Upper lobe of left lung (tissue), 6 donors: ENCODE results near the gene RNASE13. TPM values are rescaled to one million over a fixed set of nuclear protein-coding genes. Genes with fewer than 3 reads are reported as not detected.

Source experiments
- ATAC-seq, 2 donors: fragments of 200-7000 bp; cut with Tn5 transposase; one replicate each; pipeline ENCODE4 v1.9.1; 2022; ENCODE audit warnings: mild to moderate bottlenecking in 2 of 2, moderate library complexity in 2 of 2; ENCODE audit not compliant: low FRiP score in 2 of 2
- DNase-seq, 2 donors: peaks; one replicate each; pipeline ENCODE4 v3.0.0-alpha.2; 2019 to 2020
- H3K27ac ChIP-seq, 4 donors: fragments of 200-600 bp; sonication (generic); one replicate each; pipeline ENCODE4 v1.5.1; 2016 to 2019
- H3K27me3 ChIP-seq, 4 donors: fragments of 200-600 bp; sonication (generic); one replicate each; pipeline ENCODE4 v1.5.1; 2017 to 2019
- H3K36me3 ChIP-seq, 4 donors: fragments of 200-600 bp; sonication (generic); one replicate each; pipeline ENCODE4 v1.5.1; 2016 to 2019
- H3K4me1 ChIP-seq, 4 donors: fragments of 200-600 bp; sonication (generic); one replicate each; pipeline ENCODE4 v1.5.1; 2018 to 2019
- H3K4me3 ChIP-seq, 4 donors: fragments of 200-600 bp; sonication (generic); one replicate each; pipeline ENCODE4 v1.5.1; 2017 to 2019; ENCODE audit warnings: mild to moderate bottlenecking in 2 of 4, moderate library complexity in 1 of 4
- H3K9me3 ChIP-seq, 4 donors: fragments of 200-600 bp; sonication (generic); one replicate each; pipeline ENCODE4 v1.5.1; 2018 to 2019
- EP300 ChIP-seq, 4 donors: sonication (generic); formaldehyde crosslinking; IDR thresholded peaks; one replicate each; pipeline ENCODE4 v1.5.1; 2017; ENCODE audit warnings: antibody characterized with exemption in 4 of 4, control low read depth in 2 of 4
- POLR2A ChIP-seq, 4 donors: fragments of 450-650 bp; IDR thresholded peaks; one replicate each; pipeline ENCODE4 v1.5.1; 2016 to 2017; ENCODE audit warnings: antibody characterized with exemption in 4 of 4, mild to moderate bottlenecking in 2 of 4
- POLR2AphosphoS5 ChIP-seq, 2 donors: sonication (generic); formaldehyde crosslinking; IDR thresholded peaks; one replicate each; pipeline ENCODE4 v1.5.1; 2017; ENCODE audit warnings: antibody characterized with exemption in 2 of 2
- WGBS, 2 donors: methylation state at CpG; one replicate each; pipeline ENCODE4 v1.1.5; 2017 to 2018; 5-methylcytosine and 5-hydroxymethylcytosine counted together
- total RNA-seq, 6 donors: library from RNA; depleted of rRNA in 4 of 6; stranded (reverse); fragments of >200 nt in 4 of 6; gene quantifications; one replicate each; pipeline versions ENCODE4 v1.1.0 to v1.2.1, GENCODE V29; 2016 to 2021
- TF ChIP-seq, protein P1 (sequence below), 6 experiments: fragments of 450-650 bp in 4 of 6; fragments of 200-600 bp in 2 of 6; sonication (generic) in 2 of 6; IDR thresholded peaks; one replicate each; pipeline ENCODE4 v1.5.1; 2016 to 2019; ENCODE audit warnings: antibody characterized with exemption in 6 of 6
- donor health status: DM: no; HTN: no; CAD: no; lungs with moderate emphysema.
- donor health status: DM: no; HTN: yes; CAD: no; lungs with severe emphysema.

RNASE13 gene
- total RNA-seq, 6 donors from 2014 or later, result not detected

DNA sequence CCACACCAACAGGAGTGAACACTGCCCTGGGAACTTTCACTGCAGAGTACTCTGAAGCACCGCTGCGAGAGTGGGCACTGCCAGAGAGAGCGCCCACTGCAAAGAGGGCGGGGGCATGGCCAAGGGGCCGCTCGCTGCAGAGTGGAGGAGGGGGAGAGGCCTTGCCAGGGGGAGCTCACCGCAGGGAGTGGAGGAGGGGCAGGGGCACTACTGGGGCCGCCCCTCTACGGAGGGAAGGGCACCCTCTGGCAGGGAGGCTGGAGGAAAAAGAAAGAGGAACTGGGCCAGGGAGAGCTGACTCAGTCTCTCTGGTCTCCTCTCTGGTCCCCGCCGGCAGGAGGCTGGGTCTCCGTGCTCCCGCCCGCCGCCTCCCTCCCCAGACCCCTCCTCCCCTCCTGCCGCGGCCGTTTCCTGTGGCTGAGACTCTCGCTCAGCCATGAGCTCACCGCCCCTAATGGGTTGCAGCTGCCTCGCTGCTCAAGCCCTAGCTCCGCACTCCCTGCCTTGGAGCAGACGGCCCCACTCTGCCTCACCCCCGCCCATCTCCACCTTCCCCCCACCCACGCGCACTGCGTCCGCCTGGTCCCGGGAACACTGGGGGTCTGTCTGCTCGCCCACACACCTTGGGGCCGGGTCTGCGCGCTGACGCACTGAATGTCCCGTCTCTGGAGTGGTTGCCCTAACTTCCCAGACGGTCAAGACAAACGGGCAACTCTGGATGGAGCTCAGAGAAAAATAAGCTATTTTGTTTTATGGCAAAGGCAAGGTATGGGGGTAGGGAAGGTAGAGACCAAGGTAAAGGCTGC, 36.8 kb upstream of the RNASE13 start:
- H3K9me3 ChIP-seq, result no peaks in the 10 kb centered on the region
- DNase-seq (peak; percentile 81 to 91), ATAC-seq (peak; percentile 82 to 86)
- peak overlapping the region; percentile 74 to 84 (median 77) for H3K4me3 ChIP-seq
- peaks cover 31 to 46% (median 40%) of the 10 kb centered on the region in 4 donors for H3K4me1 ChIP-seq
- H3K36me3 ChIP-seq, result peaks cover 0 to 33% (median 14%) of the 10 kb centered on the region in 4 donors
- 1 to 2% methylated on average over 14 to 33 of the region's 37 CpGs for WGBS, 2 donors
- TF ChIP-seq POLR2A (IDR thresholded peaks at IDR 0.05) (no peak), EP300 (IDR thresholded peaks at IDR 0.05) (no peak), POLR2AphosphoS5 (IDR thresholded peaks at IDR 0.05) (peak in 1 of 2 donors; percentile 50)
- TF ChIP-seq, protein P1, sequence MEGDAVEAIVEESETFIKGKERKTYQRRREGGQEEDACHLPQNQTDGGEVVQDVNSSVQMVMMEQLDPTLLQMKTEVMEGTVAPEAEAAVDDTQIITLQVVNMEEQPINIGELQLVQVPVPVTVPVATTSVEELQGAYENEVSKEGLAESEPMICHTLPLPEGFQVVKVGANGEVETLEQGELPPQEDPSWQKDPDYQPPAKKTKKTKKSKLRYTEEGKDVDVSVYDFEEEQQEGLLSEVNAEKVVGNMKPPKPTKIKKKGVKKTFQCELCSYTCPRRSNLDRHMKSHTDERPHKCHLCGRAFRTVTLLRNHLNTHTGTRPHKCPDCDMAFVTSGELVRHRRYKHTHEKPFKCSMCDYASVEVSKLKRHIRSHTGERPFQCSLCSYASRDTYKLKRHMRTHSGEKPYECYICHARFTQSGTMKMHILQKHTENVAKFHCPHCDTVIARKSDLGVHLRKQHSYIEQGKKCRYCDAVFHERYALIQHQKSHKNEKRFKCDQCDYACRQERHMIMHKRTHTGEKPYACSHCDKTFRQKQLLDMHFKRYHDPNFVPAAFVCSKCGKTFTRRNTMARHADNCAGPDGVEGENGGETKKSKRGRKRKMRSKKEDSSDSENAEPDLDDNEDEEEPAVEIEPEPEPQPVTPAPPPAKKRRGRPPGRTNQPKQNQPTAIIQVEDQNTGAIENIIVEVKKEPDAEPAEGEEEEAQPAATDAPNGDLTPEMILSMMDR (IDR thresholded peaks at IDR 0.05), result peak in 1 of 6 experiments; percentile 7
- H3K27me3 ChIP-seq, result no peaks in the 10 kb centered on the region
- peak overlapping the region; percentile 86 to 96 (median 92) for H3K27ac ChIP-seq

DNA sequence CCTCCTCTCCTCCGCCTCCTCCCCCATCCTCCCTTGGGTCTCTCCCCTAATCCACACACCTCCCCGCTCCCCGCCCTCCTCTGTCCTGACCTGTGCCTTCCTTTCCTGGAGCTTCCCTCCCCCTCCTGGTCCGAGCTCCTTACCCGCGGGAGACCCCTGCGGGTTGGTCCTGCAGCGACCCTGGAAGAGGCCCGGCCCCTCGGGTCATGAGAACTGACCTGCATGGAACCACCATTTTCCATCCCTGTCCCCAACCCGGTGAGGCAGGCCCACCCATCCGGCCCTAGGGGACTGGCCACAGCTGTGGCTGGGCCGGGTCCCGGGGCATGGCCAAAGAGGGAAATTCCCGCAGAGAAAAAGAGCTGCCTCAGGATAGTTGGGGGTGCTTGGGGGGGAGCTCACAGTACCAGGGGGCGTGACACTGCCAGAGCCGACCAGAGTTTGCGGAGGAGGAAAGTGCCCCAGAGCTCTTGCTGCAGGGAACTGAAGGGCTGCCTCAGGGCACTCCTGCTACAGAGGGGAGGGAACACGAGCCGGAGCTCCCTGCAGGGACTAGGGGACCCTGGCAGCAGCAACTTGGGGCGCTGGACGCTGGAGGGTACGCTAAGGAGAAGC, 36.1 kb upstream of the RNASE13 start:
- peak overlapping the region; percentile 74 to 84 (median 77) for H3K4me3 ChIP-seq
- WGBS, 2 donors, result 0 to 2% methylated on average over 19 to 23 of the region's 23 CpGs
- H3K9me3 ChIP-seq, result no peaks in the 10 kb centered on the region
- no peaks in the 10 kb centered on the region for H3K27me3 ChIP-seq
- peak overlapping the region; percentile 86 to 96 (median 92) for H3K27ac ChIP-seq
- H3K36me3 ChIP-seq, result peaks cover 0 to 26% (median 9%) of the 10 kb centered on the region in 4 donors
- H3K4me1 ChIP-seq, result peaks cover 31 to 46% (median 40%) of the 10 kb centered on the region in 4 donors
- peak; percentile 46 to 81 for DNase-seq
- TF ChIP-seq POLR2AphosphoS5 (IDR thresholded peaks at IDR 0.05), result peak; percentile 3 to 38
- no peak for TF ChIP-seq POLR2A (IDR thresholded peaks at IDR 0.05)
- ATAC-seq, result peak; percentile 21 to 63

DNA sequence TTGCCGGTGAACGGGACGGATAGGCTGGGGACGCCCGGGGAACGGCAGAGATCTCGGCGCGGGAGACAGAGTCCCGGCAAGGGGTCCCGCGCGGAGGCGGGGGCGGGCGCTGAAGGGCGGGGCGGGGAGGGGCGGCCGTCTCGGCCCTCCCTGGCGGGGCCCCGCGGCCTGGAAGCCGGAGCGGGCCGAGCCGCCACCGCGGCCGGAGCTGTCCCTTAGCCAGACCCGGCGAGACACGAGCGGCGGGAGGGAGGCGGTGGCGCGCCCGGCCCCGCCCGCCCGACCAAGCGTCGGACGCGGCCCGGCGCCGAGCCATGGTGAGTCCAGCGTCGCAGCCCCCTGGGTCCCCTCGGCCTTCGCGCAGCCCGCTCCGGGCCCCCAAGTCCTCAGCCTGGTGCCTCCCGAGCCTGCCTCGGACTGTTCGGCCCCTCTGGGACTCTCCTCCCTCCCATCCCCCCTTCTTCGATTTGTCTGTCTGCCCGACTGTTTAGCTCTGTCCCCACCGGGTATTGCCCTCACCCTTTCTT, 35.5 kb upstream of the RNASE13 start, which contains the start of gene ARHGEF40:
ARHGEF40 (plus strand) TSS at position 222 of the 527 bp plus-strand sequence; CDS start at position 315, 93 bp downstream.
- Histone ChIP-seq H3K36me3 (peaks cover 0 to 21% (median 4%) of the 10 kb centered on the region in 4 donors), H3K4me3 (peak within 1 kb of the TSS; percentile 74 to 84 (median 77)), H3K4me1 (peaks cover 31 to 46% (median 40%) of the 10 kb centered on the region in 4 donors), H3K27ac (peak within 1 kb of the TSS; percentile 86 to 96 (median 92)), H3K9me3 (no peaks in the 10 kb centered on the region), H3K27me3 (no peaks in the 10 kb centered on the region)
- ATAC-seq (peak; percentile 11 to 74), DNase-seq (peak; percentile 60 to 94)
- TF ChIP-seq POLR2A (IDR thresholded peaks at IDR 0.05), result peak in 2 of 4 donors; percentile 29 to 56
- TF ChIP-seq, protein P1 (IDR thresholded peaks at IDR 0.05), result no peak
- 0% methylated on average over 14 to 20 of the region's 63 CpGs for WGBS, 2 donors

DNA sequence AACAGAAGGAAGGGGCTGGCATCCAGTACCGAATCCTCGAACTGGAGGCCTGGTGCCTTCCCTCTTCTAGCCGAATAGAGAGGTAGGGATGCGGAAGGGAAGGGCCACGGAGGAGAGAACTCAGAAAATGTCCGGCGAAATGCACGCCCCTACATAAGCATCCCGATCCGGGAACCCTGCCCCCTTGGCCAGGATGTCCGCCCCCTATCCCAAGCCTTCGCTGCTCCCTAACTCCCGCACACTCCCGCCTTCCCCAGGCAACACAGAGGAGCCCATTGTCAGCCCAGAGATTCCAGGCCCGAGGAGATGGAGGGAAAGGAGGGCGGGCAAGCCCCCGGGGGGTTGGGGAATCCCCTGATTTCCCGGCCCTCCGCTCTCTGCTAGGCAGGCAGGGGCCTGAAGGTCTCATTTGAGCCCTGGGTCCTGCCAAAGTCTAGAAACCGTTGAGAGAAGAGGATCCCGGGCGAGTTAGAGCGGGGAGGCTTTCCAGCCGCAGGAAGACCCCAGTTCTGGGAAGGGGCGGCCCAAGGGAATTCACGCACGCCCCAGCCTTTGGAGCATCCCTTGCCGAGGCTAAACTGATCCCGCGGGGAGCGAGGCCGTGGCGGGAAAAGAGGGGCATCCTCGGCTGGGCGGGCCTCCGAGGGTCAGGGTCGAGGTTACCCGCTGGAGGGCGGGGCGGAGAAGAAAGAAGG, 34.9 kb upstream of the RNASE13 start:
- Histone ChIP-seq H3K4me3 (peak overlapping the region; percentile 45 to 84 (median 76)), H3K27ac (peak overlapping the region; percentile 86 to 96 (median 92)), H3K27me3 (no peaks in the 10 kb centered on the region), H3K9me3 (no peaks in the 10 kb centered on the region), H3K4me1 (peaks cover 31 to 46% (median 40%) of the 10 kb centered on the region in 4 donors), H3K36me3 (peaks cover 0 to 15% (median under 1%) of the 10 kb centered on the region in 4 donors)
- TF ChIP-seq POLR2AphosphoS5 (IDR thresholded peaks at IDR 0.05) (no peak), POLR2A (IDR thresholded peaks at IDR 0.05) (no peak), EP300 (IDR thresholded peaks at IDR 0.05) (no peak)
- TF ChIP-seq, protein P1 (IDR thresholded peaks at IDR 0.05), result no peak
- ATAC-seq, result peak; percentile 2 to 48
- WGBS, 2 donors, result 1% methylated on average over 22 to 39 of the region's 40 CpGs
- no peak for DNase-seq
